G401 (cell line): ENCODE data around the gene CMC1. TPM values are rescaled to one million over a fixed set of nuclear protein-coding genes. Genes with fewer than 3 reads are reported as not detected.
A peak's percentile ranks its signal among the peaks of the same experiment; 100 is the strongest.

ENCODE experiments used
- DNase-seq: peaks from one replicate; pipeline ENCODE4 v3.0.0-alpha.2; 2015; ENCODE audit warnings: low spot score
- in situ Hi-C: cut with HindIII; loops from 2 replicates; pipeline ENCODE4 v1.10.0; 2016; ENCODE audit warnings: low sequenced_read_pairs, mixed read lengths
- total RNA-seq: library from RNA; depleted of rRNA; stranded (reverse); fragments of >200 nt; shearing (Covaris generic); gene quantifications from 2 replicates; pipeline ENCODE4 v1.2.3, GENCODE V29; 2014; rRNA removed

The CMC1 gene
- total RNA-seq, 1 experiment from 2014 or later, result 33.1 TPM

DNA sequence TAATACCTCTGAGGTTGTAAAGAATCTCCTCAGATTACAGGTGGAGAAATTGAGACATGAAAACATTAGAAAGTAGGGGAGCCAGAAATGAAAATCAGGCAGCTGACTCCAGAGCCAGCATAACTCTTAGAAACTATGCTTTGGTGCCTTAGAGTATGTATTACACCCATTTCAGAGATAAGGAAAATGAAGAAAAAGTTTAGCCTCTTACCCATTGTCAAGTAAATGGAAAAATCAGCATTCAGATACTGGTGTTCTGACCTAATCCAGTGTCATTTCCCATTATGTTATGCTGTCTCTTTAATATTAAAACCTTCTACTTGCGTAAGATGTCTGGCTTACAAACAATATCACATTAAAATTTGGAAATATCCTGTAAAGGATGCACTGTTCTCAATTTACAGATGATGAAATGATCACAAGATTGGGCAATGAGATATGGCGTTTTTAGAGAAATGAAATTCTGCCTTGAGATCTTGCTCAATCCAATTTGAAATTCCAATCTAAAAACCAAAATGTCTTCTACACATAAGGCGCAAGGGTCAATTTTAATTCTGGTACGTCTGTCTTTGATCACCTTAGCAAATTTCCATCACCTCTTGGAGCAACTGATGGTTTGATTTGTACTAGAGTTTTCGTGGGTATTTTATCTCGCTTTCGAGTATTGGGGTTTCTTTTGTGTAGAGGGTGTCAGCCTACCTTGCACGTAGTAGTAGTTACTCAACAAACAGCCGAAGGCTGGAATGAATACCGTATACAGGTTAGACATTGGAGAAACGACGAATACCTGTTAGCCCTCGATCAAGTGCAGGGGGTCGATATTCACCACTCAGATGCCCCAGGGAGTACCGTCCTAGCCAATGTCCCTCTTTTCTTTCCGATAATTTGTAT lies 106.2 kb downstream of the CMC1 start:
- peak; percentile 61 for DNase-seq
- in situ Hi-C loops, result no loop called here

GRCh38 chr3:28348265-28348628 lies 106.8 kb downstream of the CMC1 start:
- in situ Hi-C loops, result no loop called here
- no peak for DNase-seq

DNA sequence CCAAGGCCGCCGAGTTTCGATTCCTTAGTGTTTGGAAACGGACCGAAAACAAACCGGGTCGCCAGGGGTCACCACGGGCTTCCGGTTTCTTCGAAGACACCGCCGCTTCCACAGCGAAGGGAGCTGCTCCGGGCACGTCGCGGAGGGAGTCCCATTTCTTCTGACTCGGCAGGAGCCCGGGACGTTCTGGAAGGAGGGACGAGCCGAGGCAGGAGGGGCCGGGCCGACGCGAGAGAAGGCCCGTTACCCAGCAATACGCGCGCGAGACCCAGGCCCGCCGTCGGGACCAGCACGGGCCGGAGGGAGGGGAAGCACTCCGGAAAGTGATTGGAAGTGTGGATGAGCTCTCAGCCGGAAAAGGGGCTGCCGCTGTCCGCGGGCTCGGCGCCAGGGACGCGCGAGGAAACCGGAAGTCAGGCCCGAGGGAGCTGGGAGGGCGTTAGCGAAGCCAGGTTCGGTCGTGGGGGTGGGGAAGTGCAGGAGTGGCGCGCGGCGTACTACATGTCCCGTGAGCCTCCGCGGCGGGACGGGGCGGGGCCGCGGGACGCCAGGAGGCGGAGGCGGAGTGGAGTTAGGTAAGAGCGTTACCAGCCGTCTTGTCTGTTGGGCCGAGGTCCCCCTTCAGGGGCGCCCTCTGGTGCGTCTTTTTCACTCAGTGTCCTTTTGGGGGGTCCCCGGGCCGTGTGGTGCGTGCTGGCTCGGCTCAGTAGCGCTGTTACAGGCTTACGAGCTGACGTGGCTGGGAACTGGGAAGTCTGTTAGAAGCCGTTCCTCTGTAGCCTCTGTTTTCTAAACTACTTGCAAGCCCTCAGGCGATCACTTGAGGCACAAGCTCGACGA lies 107.4 kb downstream of the CMC1 start, which contains the start of the genes AZI2 and ZCWPW2:
Gene AZI2 (minus strand): TSS at position 196 of the 840 bp plus-strand sequence. CDS start 8,207 bp downstream, outside the sequence.
Gene ZCWPW2 (plus strand): TSS at position 93 of the 840 bp plus-strand sequence. CDS start 64,348 bp downstream, outside the sequence.
- peak; percentile 91 for DNase-seq
- in situ Hi-C loops, result no loop called here

GRCh38 chr3:28349469-28350000 lies 108.1 kb downstream of the CMC1 start:
- no peak for DNase-seq
- in situ Hi-C loops, result no loop called here

Other genes starting within 250 kb of the CMC1 start
- gene ZCWPW2, start 107.1 kb downstream of the CMC1 start, total RNA-seq, result 0.55 and 3.8 TPM in 2 replicates
- 69.6 and 73.8 TPM in 2 replicates for gene AZI2, start 107.2 kb downstream of the CMC1 start, total RNA-seq